NCI-H128 (cell line): Measurements from ENCODE around the gene PCDH15.

Experiments used
- DNase-seq: peaks from one replicate; lab custom pipeline; 2025; ENCODE audit not compliant: unreplicated experiment; lab: John Stamatoyannopoulos, UW

Gene PCDH15

DNA sequence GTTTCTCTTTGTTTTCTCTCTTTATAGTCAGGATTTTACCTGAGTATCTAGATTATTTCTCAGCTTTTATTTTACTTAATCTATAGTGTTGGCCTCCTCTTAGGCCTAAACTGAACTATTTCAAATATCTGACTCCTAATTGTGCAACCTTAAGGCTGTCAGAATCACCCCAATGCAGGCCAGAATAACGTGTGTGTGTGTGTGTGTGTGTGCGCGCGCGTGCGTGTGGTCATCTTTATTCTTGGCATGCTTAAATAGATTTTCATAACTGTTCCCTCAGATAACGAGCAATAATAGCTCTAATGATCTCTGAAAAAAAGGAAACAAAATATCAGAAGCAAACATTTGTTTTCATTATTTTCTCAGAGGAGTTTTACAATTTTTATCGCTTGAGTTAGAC is 92.4 kb downstream of the PCDH15 start:
- no peak for DNase-seq

DNA sequence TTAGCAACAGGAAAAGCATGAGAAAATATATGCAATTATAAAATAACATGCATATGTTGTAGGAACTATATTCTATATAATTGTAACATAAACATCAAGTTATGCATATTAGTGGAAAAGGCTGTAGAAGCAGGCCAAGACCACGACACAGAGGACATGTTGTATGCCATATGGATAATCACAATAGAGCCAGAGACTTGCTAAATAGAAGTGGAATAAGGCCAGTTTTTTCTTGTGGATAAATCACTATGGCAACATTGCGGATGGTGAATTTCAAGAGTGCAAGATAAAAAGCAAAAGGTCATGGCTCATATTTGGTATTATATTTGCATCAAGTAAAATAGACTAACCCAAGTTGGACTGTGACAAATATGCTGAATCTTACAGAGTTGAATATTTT is 93.0 kb downstream of the PCDH15 start:
- DNase-seq, result no peak

GRCh38 chr10:54702583-54703485 is 98.2 kb downstream of the PCDH15 start:
- DNase-seq, result no peak

GRCh38 chr10:54691331-54691730 is 109.7 kb downstream of the PCDH15 start:
- DNase-seq, result no peak

DNA sequence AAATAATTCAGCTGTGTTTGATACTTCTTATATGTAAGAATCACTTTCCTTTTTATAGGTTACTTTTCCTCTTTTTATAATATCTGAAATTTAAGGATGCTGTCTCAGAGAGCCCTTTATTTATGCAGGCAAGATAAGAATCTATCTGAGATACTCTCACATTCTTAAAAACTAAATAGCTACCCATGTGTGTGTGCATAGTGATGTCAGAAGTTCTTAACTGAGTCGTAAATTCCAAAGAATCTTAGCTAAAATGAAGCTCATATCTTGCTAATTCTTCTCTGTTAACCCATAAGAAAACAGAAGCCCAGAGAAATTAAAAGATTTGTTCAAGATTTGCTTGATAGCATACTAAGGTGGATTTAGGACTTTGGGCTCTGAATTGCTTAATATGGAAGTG is 118.5 kb downstream of the PCDH15 start:
- DNase-seq, result no peak

- DNase-seq, result no peak
These were observed 119.9 kb downstream of the PCDH15 start for GRCh38 chr10:54681136-54681535.

- no peak for DNase-seq
These were observed 133.9 kb downstream of the PCDH15 start for GRCh38 chr10:54667136-54667535.

DNA sequence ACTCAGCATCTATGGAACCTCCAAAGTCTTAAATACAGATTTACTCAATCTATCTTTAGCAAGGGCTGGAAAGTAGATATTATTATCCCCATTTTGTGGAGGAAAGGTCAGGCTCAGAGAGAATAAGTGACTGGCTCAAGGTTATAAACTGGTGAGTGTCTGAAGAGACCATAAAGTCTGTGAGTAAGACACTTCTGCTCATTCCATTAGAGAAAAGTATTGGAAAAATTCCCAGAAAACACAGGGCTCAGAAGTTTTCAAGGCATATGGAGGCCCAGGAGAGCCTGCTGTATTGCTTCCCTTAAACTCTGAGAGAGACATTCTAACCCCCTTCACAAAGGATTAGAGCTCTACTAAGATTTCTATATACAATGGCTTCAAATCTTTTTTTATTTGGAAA is 134.8 kb downstream of the PCDH15 start:
- no peak for DNase-seq

- DNase-seq, result no peak
These were observed 135.9 kb downstream of the PCDH15 start for GRCh38 chr10:54665095-54665494.

DNA sequence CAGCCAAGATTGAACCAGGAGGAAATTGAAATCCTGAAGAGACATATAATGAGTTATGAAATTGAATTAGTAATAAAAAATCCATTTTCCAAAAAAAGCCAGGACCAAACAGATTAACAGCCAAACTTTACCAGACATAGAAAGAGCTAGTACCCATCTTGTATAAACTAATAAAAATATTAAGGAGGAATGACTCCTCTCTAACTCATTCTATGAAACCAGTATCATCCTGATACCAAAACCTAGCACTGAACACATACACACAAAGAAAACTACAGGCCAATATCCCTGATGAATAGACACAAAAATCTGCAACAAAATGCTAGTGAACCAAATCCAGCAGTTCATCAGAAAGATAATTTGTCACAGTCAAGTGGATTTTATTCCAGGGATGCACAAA is 140.6 kb downstream of the PCDH15 start:
- no peak for DNase-seq

- DNase-seq, result no peak
These were observed 144.4 kb downstream of the PCDH15 start for GRCh38 chr10:54656643-54657042.

DNA sequence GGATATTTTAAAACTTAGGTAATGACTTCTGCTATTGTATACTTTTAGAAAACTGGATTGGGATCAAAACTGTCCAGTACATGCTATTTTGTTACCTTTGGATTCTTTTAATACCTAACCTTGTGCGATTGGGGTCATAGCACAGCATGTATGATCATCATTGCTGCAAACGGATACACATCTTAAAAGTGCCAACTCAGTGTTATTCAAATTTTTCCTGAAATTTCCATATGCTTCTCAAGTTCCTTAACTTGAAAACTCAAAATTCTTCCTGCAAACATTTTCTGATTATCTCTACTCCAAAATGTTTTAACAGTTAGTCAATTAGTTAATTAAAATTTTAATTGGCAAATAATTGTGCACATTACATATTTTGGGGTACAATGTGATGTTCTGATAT is 147.5 kb downstream of the PCDH15 start:
- DNase-seq, result no peak

DNA sequence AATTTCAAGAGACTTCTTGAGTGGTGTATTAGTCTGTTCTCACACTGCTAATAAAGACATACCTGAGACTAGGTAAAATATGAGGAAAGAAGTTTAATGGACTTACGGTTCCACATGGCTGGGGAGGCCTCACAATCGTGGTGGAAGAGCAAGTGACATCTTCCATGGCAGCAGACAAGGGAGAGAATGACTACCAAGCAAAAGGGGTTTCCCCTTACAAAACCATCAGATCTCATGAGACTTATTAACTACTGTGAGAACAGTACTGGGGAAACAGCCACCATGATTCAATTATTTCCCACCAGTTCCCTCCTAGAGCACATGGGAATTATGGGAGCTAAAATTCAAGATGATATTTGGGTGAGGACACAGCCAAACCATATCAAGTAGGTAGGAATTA is 150.5 kb downstream of the PCDH15 start:
- no peak for DNase-seq

DNA sequence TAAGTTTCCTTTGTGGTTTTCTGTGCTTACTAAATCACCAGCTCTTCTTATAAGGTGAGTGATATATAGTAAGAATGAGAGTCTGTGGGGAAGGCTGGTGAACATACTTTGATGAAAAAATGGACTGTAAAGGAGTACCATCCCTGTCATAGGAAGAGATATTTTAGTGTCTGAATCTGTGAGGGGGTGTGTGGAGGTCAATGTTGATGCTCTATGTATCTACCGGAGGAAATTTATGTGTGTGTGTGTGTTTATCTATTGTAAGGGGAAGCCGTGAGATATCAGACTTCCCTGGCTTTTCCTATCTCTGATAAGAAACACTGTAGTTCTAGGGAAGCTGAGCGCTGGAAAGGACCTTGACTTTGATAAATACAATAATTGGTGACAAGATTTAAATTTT is 179.0 kb downstream of the PCDH15 start:
- DNase-seq, result no peak

GRCh38 chr10:54620352-54620751 is 180.7 kb downstream of the PCDH15 start:
- no peak for DNase-seq

DNA sequence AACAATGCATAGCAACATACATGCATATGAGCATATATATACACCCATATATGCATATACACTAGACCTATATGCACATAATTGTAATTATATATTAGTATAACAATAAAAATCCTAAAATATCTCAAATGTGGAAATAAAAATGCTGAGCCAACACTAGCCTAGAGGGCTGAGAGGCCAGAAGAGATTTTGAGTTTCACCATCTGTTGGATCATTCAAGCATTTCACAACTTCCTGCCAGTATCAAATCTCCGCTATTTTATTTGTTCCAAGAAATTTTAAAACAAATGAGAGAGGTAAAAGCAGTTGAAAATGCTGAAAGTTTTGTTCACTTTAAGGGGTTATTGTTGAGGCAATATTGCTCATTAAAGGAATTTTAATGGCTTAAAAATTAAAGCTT is 187.0 kb downstream of the PCDH15 start:
- no peak for DNase-seq

- DNase-seq, result no peak
These were observed 187.9 kb downstream of the PCDH15 start for GRCh38 chr10:54613162-54613561.

GRCh38 chr10:54609423-54609822 is 191.6 kb downstream of the PCDH15 start:
- no peak for DNase-seq

DNA sequence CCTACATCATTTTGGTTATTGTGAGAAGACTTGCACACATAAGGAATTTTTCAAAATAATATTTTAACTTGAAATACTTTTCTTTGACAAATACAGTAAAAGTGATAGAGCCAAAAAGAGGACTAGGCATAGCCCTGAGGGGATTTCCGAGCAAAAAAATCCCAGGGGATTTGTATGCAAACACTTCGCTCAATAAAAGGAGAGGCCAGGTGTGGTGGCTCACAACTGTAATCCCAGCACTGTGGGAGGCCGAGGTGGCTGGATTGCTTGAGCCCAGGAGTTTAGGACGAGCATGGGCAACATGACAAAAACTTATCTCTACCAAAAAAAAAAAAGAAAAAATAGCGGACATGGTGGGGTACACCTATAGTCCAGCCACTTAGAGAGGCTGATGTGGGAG is 193.0 kb downstream of the PCDH15 start:
- no peak for DNase-seq

- DNase-seq, result no peak
These were observed 206.7 kb downstream of the PCDH15 start for GRCh38 chr10:54594289-54594688.

DNA sequence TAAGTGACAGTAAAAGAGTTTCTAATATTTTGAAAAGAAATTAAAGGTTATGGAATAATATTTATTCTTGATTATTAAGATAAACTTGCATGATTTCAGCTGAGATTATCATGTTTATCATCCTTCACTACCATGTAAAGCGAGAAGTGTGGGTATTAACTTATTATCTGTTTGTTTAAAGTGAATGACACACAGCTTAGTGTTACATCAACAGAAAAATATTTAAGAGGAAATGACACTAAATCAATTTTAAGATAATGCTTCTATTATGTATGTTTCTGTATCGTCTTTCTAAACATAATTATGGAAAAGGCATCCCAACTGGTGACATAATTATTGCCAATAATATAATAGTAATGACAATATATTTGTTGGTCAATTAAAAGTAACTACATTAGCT is 213.1 kb downstream of the PCDH15 start:
- no peak for DNase-seq

GRCh38 chr10:54585572-54585971 is 215.5 kb downstream of the PCDH15 start:
- no peak for DNase-seq

DNA sequence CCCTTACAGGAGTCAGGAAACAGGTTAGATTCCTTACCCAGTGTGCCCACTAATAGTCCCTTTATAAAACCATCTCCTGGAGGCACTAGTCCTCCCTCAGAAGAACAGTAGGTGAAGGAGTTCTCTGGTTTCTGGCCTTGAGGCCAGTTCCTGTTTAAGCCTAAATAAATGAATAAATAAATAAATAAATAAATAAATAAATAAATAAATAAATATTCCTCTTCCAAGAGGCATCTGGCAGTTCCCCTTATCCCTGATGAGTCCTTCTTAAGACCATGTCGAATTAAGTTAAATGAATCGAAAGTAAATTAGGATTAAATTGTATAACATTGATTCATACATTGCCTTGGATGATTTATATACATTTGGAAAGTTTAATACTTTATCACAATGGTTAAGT is 223.3 kb downstream of the PCDH15 start:
- DNase-seq, result no peak
